SK-N-SH treated with all-trans-retinoic acid at 6 μM for 48 hours (cell line): ENCODE data around the gene CHD1.

Source experiments
- OSR1 ChIP-seq: fragments of 250-450 bp; sonication (Bioruptor Pico); IDR thresholded peaks from 2 replicates; pipeline ENCODE4 v1.8.0; 2022; ENCODE audit warnings: moderate library complexity, mild to moderate bottlenecking, inconsistent platforms
- PATZ1 ChIP-seq: fragments of 250-450 bp; sonication (Bioruptor Pico); IDR thresholded peaks from 2 replicates; pipeline ENCODE4 v1.8.0; 2020; ENCODE audit warnings: mild to moderate bottlenecking, moderate library complexity, borderline replicate concordance
- RARB ChIP-seq: fragments of 250-450 bp; sonication (Bioruptor Pico); IDR thresholded peaks from 2 replicates; pipeline ENCODE4 v1.8.0; 2021; ENCODE audit warnings: mild to moderate bottlenecking, moderate library complexity
- SNAI2 ChIP-seq: fragments of 250-450 bp; sonication (Bioruptor Pico); IDR thresholded peaks from 2 replicates; pipeline ENCODE4 v1.5.0; 2020; ENCODE audit warnings: mild to moderate bottlenecking, moderate library complexity
- TCF4 ChIP-seq: fragments of 250-450 bp; sonication (Bioruptor Pico); IDR thresholded peaks from 2 replicates; pipeline ENCODE4 v1.8.0; 2021; ENCODE audit warnings: mild to moderate bottlenecking, moderate library complexity, borderline replicate concordance
- ZC3H10 ChIP-seq: fragments of 250-450 bp; sonication (Bioruptor Pico); IDR thresholded peaks from 2 replicates; pipeline ENCODE4 v1.5.1; 2021; ENCODE audit warnings: mild to moderate bottlenecking, moderate library complexity
- ZNF565 ChIP-seq: fragments of 450-650 bp; formaldehyde crosslinking; conservative IDR thresholded peaks from 2 replicates; pipeline ENCODE4 v1.5.0; 2020; ENCODE audit warnings: low read depth, mild to moderate bottlenecking, moderate library complexity
- ZNF70 ChIP-seq: fragments of 450-650 bp; formaldehyde crosslinking; IDR thresholded peaks from 2 replicates; pipeline ENCODE4 v1.5.0; 2020; ENCODE audit warnings: mild to moderate bottlenecking, moderate library complexity
- ZNF8 ChIP-seq: fragments of 450-650 bp; formaldehyde crosslinking; IDR thresholded peaks from 2 replicates; pipeline ENCODE4 v1.5.0; 2020; ENCODE audit warnings: mild to moderate bottlenecking, moderate library complexity
- TF ChIP-seq, protein P1 (sequence below): fragments of 250-450 bp; sonication (Bioruptor Pico); IDR thresholded peaks from 2 replicates; pipeline ENCODE4 v1.5.0; 2020; ENCODE audit warnings: mild to moderate bottlenecking, moderate library complexity

DNA sequence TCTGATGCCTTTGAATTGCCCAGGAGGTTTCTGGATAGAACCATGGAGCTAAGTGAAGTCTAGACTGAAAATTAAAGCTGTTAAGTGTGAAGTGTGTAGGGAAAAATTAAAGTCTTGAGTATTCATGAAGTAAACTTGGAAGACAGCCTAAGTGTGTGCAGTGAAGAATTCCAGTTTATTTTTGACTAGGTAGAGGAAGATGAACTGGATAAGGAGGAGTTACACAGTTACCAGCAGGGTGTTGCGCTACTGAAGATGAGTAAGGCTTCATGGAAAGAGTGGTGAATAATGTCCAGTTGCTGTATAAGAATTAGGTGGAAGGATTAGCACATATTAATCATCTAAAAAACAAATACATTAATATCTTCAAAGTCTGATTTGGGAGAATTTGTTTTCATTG, 5.7 kb upstream of the CHD1 start:
- no peak for TF ChIP-seq ZC3H10 (CRISPR knock-in tag)
- no peak for TF ChIP-seq TCF4 (CRISPR knock-in tag)
- TF ChIP-seq ZNF8 (CRISPR knock-in tag), result no peak
- TF ChIP-seq SNAI2 (CRISPR knock-in tag), result no peak
- no peak for TF ChIP-seq ZNF70 (CRISPR knock-in tag)
- TF ChIP-seq, protein P1, sequence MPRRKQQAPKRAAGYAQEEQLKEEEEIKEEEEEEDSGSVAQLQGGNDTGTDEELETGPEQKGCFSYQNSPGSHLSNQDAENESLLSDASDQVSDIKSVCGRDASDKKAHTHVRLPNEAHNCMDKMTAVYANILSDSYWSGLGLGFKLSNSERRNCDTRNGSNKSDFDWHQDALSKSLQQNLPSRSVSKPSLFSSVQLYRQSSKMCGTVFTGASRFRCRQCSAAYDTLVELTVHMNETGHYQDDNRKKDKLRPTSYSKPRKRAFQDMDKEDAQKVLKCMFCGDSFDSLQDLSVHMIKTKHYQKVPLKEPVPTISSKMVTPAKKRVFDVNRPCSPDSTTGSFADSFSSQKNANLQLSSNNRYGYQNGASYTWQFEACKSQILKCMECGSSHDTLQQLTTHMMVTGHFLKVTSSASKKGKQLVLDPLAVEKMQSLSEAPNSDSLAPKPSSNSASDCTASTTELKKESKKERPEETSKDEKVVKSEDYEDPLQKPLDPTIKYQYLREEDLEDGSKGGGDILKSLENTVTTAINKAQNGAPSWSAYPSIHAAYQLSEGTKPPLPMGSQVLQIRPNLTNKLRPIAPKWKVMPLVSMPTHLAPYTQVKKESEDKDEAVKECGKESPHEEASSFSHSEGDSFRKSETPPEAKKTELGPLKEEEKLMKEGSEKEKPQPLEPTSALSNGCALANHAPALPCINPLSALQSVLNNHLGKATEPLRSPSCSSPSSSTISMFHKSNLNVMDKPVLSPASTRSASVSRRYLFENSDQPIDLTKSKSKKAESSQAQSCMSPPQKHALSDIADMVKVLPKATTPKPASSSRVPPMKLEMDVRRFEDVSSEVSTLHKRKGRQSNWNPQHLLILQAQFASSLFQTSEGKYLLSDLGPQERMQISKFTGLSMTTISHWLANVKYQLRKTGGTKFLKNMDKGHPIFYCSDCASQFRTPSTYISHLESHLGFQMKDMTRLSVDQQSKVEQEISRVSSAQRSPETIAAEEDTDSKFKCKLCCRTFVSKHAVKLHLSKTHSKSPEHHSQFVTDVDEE (CRISPR knock-in tag), result no peak
- TF ChIP-seq RARB (CRISPR knock-in tag), result no peak
- TF ChIP-seq ZNF565 (CRISPR knock-in tag), result no peak
- TF ChIP-seq OSR1 (CRISPR knock-in tag), result no peak
- TF ChIP-seq PATZ1 (CRISPR knock-in tag), result no peak
